GM23338 (cell line): ENCODE data around the gene SLC25A13. TPM values are rescaled to one million over a fixed set of nuclear protein-coding genes. Genes with fewer than 3 reads are reported as not detected.

Experiments used
- NANOG ChIP-seq: IDR thresholded peaks from 2 replicates; pipeline ENCODE4 v1.6.1; 2016; ENCODE audit warnings: antibody characterized with exemption, borderline replicate concordance
- ZNF114 ChIP-seq: fragments of 250-450 bp; sonication (Bioruptor Pico); IDR thresholded peaks from 2 replicates; pipeline ENCODE4 v1.5.0; 2020; ENCODE audit warnings: mild to moderate bottlenecking, moderate library complexity
- polyA plus RNA-seq: library from polyadenylated mRNA; unstranded; fragments of >200 nt; fragmentation: Nextera tagmentation; extraction: Ambion mirVana; gene quantifications from 2 replicates; pipeline ENCODE4 v1.2.1, GENCODE V29; 2016
- total RNA-seq: library from RNA; depleted of rRNA; stranded (reverse); fragments of >200 nt; shearing (Covaris generic); gene quantifications from 2 replicates; pipeline ENCODE4 v1.2.3, GENCODE V29; 2014
- TF ChIP-seq, protein P1 (sequence below): fragments of 250-450 bp; sonication (Bioruptor Pico); IDR thresholded peaks from 2 replicates; pipeline ENCODE4 v1.5.0; 2020; ENCODE audit warnings: mild to moderate bottlenecking, moderate library complexity
- TF ChIP-seq, protein P2 (sequence below): IDR thresholded peaks from 2 replicates; pipeline ENCODE4 v1.6.1; 2016; ENCODE audit warnings: antibody characterized with exemption
- TF ChIP-seq, protein P3 (sequence below): IDR thresholded peaks from one replicate; pipeline ENCODE4 v1.6.1; 2018; ENCODE audit warnings: antibody characterized with exemption; ENCODE audit not compliant: unreplicated experiment

SLC25A13 gene
- total and polyA plus RNA-seq, 2 experiments from 2014 or later: 51.1 to 84.6 TPM

GRCh38 chr7:96203786-96204185 lies 118.1 kb downstream of the SLC25A13 start (continued):
- TF ChIP-seq, protein P1, sequence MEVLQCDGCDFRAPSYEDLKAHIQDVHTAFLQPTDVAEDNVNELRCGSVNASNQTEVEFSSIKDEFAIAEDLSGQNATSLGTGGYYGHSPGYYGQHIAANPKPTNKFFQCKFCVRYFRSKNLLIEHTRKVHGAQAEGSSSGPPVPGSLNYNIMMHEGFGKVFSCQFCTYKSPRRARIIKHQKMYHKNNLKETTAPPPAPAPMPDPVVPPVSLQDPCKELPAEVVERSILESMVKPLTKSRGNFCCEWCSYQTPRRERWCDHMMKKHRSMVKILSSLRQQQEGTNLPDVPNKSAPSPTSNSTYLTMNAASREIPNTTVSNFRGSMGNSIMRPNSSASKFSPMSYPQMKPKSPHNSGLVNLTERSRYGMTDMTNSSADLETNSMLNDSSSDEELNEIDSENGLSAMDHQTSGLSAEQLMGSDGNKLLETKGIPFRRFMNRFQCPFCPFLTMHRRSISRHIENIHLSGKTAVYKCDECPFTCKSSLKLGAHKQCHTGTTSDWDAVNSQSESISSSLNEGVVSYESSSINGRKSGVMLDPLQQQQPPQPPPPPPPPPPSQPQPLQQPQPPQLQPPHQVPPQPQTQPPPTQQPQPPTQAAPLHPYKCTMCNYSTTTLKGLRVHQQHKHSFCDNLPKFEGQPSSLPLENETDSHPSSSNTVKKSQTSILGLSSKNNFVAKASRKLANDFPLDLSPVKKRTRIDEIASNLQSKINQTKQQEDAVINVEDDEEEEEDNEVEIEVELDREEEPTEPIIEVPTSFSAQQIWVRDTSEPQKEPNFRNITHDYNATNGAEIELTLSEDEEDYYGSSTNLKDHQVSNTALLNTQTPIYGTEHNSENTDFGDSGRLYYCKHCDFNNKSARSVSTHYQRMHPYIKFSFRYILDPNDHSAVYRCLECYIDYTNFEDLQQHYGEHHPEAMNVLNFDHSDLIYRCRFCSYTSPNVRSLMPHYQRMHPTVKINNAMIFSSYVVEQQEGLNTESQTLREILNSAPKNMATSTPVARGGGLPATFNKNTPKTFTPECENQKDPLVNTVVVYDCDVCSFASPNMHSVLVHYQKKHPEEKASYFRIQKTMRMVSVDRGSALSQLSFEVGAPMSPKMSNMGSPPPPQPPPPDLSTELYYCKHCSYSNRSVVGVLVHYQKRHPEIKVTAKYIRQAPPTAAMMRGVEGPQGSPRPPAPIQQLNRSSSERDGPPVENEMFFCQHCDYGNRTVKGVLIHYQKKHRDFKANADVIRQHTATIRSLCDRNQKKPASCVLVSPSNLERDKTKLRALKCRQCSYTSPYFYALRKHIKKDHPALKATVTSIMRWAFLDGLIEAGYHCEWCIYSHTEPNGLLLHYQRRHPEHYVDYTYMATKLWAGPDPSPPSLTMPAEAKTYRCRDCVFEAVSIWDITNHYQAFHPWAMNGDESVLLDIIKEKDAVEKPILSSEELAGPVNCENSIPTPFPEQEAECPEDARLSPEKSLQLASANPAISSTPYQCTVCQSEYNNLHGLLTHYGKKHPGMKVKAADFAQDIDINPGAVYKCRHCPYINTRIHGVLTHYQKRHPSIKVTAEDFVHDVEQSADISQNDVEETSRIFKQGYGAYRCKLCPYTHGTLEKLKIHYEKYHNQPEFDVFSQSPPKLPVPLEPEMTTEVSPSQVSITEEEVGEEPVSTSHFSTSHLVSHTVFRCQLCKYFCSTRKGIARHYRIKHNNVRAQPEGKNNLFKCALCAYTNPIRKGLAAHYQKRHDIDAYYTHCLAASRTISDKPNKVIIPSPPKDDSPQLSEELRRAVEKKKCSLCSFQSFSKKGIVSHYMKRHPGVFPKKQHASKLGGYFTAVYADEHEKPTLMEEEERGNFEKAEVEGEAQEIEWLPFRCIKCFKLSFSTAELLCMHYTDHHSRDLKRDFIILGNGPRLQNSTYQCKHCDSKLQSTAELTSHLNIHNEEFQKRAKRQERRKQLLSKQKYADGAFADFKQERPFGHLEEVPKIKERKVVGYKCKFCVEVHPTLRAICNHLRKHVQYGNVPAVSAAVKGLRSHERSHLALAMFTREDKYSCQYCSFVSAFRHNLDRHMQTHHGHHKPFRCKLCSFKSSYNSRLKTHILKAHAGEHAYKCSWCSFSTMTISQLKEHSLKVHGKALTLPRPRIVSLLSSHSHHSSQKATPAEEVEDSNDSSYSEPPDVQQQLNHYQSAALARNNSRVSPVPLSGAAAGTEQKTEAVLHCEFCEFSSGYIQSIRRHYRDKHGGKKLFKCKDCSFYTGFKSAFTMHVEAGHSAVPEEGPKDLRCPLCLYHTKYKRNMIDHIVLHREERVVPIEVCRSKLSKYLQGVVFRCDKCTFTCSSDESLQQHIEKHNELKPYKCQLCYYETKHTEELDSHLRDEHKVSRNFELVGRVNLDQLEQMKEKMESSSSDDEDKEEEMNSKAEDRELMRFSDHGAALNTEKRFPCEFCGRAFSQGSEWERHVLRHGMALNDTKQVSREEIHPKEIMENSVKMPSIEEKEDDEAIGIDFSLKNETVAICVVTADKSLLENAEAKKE (CRISPR knock-in tag): no peak
- TF ChIP-seq, protein P2, sequence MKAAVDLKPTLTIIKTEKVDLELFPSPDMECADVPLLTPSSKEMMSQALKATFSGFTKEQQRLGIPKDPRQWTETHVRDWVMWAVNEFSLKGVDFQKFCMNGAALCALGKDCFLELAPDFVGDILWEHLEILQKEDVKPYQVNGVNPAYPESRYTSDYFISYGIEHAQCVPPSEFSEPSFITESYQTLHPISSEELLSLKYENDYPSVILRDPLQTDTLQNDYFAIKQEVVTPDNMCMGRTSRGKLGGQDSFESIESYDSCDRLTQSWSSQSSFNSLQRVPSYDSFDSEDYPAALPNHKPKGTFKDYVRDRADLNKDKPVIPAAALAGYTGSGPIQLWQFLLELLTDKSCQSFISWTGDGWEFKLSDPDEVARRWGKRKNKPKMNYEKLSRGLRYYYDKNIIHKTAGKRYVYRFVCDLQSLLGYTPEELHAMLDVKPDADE: no peak
- TF ChIP-seq, protein P3, sequence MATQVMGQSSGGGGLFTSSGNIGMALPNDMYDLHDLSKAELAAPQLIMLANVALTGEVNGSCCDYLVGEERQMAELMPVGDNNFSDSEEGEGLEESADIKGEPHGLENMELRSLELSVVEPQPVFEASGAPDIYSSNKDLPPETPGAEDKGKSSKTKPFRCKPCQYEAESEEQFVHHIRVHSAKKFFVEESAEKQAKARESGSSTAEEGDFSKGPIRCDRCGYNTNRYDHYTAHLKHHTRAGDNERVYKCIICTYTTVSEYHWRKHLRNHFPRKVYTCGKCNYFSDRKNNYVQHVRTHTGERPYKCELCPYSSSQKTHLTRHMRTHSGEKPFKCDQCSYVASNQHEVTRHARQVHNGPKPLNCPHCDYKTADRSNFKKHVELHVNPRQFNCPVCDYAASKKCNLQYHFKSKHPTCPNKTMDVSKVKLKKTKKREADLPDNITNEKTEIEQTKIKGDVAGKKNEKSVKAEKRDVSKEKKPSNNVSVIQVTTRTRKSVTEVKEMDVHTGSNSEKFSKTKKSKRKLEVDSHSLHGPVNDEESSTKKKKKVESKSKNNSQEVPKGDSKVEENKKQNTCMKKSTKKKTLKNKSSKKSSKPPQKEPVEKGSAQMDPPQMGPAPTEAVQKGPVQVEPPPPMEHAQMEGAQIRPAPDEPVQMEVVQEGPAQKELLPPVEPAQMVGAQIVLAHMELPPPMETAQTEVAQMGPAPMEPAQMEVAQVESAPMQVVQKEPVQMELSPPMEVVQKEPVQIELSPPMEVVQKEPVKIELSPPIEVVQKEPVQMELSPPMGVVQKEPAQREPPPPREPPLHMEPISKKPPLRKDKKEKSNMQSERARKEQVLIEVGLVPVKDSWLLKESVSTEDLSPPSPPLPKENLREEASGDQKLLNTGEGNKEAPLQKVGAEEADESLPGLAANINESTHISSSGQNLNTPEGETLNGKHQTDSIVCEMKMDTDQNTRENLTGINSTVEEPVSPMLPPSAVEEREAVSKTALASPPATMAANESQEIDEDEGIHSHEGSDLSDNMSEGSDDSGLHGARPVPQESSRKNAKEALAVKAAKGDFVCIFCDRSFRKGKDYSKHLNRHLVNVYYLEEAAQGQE: no peak
- TF ChIP-seq ZNF114 (CRISPR knock-in tag) (no peak), NANOG (no peak)
